HG02642 (cell line): ENCODE measurements around the gene PRCC.

ENCODE experiments used
- ATAC-seq: cut with Tn5 transposase; IDR thresholded peaks from one replicate; pipeline ENCODE4 v1.9.1; 2021; ENCODE audit warnings: mild to moderate bottlenecking; ENCODE audit not compliant: unreplicated experiment, poor library complexity

PRCC gene

GRCh38 chr1:156809711-156810366 is 42.5 kb downstream of the PRCC start:
- no peak for ATAC-seq

DNA sequence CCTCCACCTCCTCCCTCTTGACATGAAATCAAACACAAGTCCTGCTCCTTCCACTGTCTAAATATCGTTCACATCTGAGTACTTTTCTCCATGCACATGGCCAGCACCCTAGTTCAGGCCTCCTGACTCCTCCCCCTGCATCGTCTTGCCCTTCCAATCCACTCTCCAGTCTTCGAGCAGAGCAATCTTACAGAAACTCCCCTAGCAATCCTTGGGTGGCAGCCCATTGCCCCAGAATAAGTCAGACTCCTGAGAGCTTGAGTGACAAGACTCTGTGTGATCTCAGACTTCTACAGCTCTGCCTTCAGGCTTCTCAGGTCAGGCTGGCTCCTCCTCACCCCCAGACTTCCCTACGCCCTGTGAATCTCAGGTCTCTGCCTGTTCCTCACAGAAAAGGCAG is 43.8 kb downstream of the PRCC start:
- ATAC-seq: no peak

DNA sequence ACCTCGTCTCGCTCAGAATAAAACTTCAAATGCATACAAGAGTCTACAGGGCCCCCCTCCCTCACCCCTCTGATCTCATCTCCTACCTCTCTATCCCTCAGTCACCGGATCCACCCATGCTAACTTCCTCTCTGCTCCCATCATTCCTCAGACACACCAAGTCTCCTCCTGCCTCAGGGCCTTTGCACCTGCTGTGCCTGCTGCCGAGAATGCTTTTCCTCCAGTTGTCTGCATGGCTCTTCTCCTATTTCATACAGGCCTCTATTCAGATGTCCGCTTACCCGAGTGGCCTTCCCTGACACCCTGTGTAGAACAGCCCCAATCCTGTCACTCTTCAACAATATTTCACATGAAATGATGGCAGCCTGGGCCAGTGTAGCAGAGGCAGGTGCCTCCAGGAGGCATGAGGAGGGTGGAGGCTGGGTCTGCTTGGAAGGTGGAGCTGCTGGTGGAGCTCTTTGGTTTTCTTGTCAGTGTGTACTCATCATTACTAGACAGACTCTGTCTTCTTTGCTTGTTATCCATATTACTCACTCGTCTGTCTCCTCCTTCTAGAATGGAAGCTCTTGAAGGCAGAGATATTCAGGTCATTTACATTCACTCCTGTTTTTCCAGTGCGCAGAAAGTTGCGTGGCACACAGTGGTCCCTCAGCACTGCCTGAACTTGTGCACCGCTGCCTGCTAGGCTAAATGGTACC is 45.1 kb downstream of the PRCC start:
- ATAC-seq: no peak

GRCh38 chr1:156813298-156813697 is 46.0 kb downstream of the PRCC start:
- ATAC-seq: no peak

DNA sequence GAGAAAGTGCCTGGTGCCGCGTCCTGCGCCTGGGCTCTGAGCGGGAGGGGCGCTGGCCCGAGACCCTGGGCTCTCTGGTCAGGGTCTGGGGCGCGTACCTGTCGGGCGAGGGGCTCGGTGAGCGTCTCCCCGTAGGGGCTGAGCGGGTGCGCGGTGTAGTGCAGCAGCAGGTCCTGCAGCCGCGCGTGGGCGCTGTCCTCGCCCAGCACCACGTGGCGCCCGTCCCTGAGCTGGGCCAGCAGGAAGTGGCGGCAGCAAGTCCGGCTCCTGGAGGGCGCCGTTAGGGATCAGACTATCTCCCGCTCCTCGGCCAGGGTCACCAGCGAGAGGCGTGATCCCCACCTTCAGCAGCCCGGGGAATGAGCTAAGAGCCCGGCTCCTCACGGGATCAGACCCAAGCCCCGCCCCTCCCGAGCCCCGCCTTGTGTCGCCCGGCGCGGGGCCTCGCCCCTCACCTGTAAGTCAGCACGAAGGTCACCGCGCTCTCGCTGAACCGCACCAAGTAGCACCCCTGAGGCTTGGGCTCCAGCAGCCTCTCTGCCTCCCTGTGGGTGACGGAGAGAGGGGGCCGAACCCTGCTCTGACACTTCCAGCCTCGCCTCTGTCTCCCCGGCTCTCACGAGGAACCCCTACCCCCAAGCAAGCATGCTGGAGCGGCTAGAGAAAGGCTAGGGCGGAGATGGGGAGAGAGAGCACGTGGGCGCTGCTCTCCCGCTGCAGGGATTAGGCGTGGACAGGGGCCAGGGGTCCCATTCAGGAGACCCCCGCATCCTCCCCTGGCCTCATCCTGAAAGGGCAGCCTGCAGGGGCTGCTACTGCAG is 46.6 kb downstream of the PRCC start:
- peak; percentile 60 for ATAC-seq

DNA sequence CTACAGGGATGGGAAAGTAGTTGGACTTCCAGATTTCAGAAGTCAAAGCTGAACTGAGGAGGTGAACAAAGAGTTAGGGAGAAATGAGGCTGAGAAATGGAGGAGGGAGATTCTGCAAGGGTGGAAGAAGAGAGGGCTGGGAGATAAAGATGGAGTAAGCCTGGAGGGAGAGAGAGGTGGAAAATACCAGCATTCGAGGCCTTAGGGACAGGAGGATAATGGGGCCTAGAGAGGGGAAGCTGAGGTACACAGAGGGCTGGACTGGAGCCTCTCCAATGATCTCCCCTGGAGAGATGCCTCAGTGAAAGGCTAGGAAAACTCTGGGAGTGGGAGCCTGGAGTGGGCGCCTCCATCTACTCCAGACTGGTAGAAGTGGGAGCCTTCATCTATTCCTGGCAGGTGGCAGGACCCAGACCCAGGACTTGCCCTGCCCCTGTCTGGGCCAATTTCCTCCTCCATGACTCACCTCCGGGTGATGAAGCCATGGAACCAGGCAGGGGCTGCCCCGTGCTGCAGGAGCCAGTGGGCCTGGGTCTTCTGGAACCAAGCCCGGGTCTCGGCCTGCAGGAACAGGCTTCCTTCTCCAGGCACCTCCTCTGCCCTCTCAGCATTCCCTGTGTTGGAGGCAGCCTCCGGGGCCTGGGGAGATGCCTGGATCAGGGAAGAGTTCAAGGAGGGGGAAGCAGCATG is 47.4 kb downstream of the PRCC start:
- ATAC-seq: no peak

DNA sequence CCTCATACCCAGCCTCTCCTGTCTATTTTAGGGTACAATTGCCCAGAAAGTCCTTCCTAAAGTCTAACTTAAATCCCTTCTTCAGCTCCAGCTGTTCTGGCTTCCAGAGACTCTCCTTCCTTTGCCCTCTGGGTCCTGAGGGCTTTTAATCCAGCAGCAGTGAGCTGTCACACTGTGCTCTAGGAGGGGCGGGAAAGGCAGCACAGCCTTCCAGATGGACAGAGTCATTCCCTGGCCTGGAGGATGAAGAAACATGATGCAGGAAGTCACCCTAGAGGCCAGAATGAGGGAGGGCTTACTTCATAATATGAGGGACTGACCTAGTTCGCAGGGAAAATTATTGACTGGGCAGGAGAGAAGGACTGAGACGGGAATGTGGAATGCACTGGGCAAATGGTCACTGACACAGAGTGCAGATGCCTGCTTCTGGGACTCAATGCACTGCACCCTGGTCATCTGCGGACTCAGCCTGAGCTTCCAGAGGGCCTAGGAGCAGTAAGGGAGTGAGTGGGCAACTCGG is 48.0 kb downstream of the PRCC start:
- ATAC-seq: no peak

DNA sequence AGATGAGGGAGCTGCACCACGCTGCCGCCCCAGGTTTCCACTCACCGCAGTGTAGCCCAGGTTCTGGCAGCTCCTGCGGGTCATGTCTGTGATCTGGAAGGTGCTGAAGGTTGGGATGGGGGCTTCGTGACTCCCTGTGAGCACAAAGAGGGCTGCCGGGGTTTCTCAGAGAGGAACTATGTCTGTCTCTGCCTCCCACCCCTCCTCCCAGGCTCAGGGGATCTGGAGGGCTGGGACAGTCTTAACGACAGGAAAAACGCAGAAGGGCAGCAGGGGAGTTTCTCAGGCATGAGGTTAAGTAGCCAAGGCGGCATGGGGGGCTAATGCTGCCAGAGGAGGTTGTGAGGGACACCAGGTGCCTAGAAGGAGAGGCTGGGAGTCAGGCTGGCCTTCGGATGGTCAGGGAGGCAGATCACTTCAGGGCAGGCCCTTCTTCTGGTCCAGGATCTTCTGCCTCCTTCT is 48.7 kb downstream of the PRCC start:
- no peak for ATAC-seq

DNA sequence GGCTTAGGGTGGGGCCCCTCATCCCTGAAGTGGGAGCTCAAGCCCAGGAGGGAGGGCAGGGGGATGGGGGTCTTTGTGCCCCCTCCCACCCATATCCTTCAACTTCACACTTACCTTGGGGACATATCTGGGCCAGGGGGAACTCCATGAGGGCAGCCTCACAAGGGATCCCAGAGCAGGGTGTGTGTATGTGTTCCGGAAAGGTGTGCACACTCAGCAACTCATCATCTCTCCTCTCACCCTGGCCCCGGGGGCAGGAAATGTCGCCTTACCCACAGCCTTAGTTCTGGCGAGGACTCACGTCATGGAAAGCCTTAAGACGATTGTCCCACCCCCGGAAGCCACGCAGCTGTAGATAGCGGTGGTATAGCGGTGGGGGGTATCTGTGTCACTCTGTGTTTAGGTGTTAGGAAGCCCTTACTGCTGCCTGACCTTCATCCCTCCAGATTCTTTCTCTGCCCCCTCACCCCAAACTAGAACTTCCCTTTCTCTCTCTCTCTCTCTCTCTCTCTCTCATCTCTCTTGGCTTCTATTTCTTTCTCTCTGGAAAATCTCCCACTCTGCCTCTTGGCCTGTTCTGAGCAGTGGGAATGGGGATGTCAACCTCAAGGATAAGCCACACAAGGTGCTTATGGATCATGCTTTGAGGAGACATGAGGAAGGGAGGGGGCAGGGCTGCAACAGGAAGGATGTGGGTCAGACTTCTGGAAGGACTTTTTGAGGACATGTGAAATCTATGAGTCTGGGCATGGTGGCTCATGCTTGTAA is 49.4 kb downstream of the PRCC start, which contains the start of gene SH2D2A:
Gene SH2D2A (minus strand): TSS at position 288 of the 768 bp plus-strand sequence. CDS start 140 bp downstream, at position 148.
- peak; percentile 63 for ATAC-seq

GRCh38 chr1:156821801-156822200 is 54.5 kb downstream of the PRCC start:
- ATAC-seq: no peak

- ATAC-seq: no peak
These were observed 55.3 kb downstream of the PRCC start for GRCh38 chr1:156822680-156823079.

DNA sequence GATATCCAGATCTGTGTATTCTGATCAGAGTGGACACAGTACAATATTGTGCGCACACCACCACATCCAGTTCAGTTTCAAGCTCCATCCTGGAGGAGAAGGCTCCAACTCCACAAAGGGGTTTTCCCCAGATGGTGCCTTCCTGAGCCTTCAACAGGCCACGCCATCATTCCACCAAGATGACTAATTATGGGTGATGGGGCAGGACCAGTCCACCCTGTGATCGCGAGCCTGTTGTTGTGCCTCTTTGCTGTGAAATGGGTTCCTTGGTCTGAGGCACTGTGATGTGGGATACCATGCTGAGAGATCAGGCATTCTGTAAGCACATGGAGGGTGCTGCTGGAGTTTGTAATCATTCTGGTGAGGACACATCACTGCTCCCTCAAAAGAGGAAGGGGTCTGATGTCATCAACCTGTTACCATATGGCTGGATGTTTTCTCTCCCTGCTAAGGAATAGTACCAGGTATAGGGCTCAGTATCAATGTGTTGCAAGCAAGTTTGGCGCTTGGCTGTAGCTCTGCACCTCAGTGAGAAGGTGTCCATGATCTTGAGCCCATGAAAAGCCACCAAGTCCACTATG is 56.0 kb downstream of the PRCC start:
- no peak for ATAC-seq

GRCh38 chr1:156826630-156827029 is 59.3 kb downstream of the PRCC start:
- no peak for ATAC-seq

- ATAC-seq: no peak
These were observed 61.2 kb downstream of the PRCC start for GRCh38 chr1:156828400-156829124.

- no peak for ATAC-seq
These were observed 65.1 kb downstream of the PRCC start for GRCh38 chr1:156832434-156832833.

GRCh38 chr1:156833603-156834002 is 66.3 kb downstream of the PRCC start:
- ATAC-seq: no peak

DNA sequence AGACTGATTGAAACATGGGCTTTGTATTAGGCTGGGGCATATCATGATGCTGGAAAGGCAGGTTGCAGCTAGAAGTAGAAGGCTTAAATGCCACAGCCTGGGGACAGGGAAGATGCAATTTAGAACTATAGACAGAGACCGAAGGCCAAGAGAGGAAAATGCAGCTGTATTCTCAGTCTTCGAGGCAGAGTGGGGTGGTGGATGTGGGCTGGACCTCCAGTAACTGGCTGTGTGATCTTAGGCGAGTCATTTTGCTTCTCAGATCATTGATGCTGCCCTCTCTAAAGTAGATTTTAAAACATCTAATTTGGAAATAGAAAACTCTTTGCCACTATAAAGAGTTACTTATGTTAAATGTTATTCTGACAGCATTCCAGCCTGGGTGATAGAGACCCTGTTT is 67.0 kb downstream of the PRCC start:
- no peak for ATAC-seq

- ATAC-seq: no peak
These were observed 68.8 kb downstream of the PRCC start for GRCh38 chr1:156836041-156836654.
